Epithelial cell of prostate (primary cell): Measurements from ENCODE around the gene CPD.
A peak's percentile ranks its signal among the peaks of the same experiment; 100 is the strongest.

Source experiments
- DNase-seq: peaks from one replicate; pipeline ENCODE4 v3.0.0-alpha.2; 2011; ENCODE audit warnings: low read depth, low spot score
- H3K27ac ChIP-seq: fragments of 450-650 bp; 2 replicates; pipeline ENCODE4 v1.5.1; 2017; ENCODE audit warnings: mild to moderate bottlenecking

Gene CPD

GRCh38 chr17:30477083-30477773 is 98.5 kb downstream of the CPD start, which contains the start of gene GOSR1:
Gene GOSR1, plus strand, starts transcription at chr17:30477408. Its CDS starts 26 bp downstream, at chr17:30477434.
- H3K27ac ChIP-seq: peak within 1 kb of the TSS; percentile 62
- DNase-seq: peak; percentile 76

GRCh38 chr17:30477774-30478115 is 99.0 kb downstream of the CPD start:
- no peak for DNase-seq
- H3K27ac ChIP-seq: peak overlapping the region; percentile 62

GRCh38 chr17:30482555-30482954 is 103.8 kb downstream of the CPD start:
- no peak overlapping the region for H3K27ac ChIP-seq
- no peak for DNase-seq

- no peak for DNase-seq
- H3K27ac ChIP-seq: no peak overlapping the region
Observed at GRCh38 chr17:30483159-30483558, 104.4 kb downstream of the CPD start.

GRCh38 chr17:30493780-30494179 is 115.1 kb downstream of the CPD start:
- H3K27ac ChIP-seq: no peak overlapping the region
- DNase-seq: no peak

GRCh38 chr17:30495586-30495985 is 116.9 kb downstream of the CPD start:
- no peak for DNase-seq
- no peak overlapping the region for H3K27ac ChIP-seq

- H3K27ac ChIP-seq: no peak overlapping the region
- DNase-seq: no peak
Observed at GRCh38 chr17:30503558-30503957, 124.8 kb downstream of the CPD start.

- no peak overlapping the region for H3K27ac ChIP-seq
- DNase-seq: no peak
Observed at GRCh38 chr17:30505868-30506417, 127.2 kb downstream of the CPD start.

- no peak overlapping the region for H3K27ac ChIP-seq
- no peak for DNase-seq
Observed at GRCh38 chr17:30506481-30506880, 127.8 kb downstream of the CPD start.

- H3K27ac ChIP-seq: no peak overlapping the region
- no peak for DNase-seq
Observed at GRCh38 chr17:30513346-30513745, 134.6 kb downstream of the CPD start.

- no peak for DNase-seq
- no peak overlapping the region for H3K27ac ChIP-seq
Observed at GRCh38 chr17:30514895-30515596, 136.3 kb downstream of the CPD start.

- no peak for DNase-seq
- no peak overlapping the region for H3K27ac ChIP-seq
Observed at GRCh38 chr17:30517786-30518185, 139.1 kb downstream of the CPD start.

- no peak overlapping the region for H3K27ac ChIP-seq
- no peak for DNase-seq
Observed at GRCh38 chr17:30519166-30519565, 140.4 kb downstream of the CPD start.
